Measurements from ENCODE around the gene RCVRN.

Gene RCVRN

GRCh38 chr17:9872852-9873251, 32.2 kb downstream of the RCVRN start:
- no peak for ATAC-seq (ENCODE audit: low read depth)
- Mint-ChIP-seq H3K9me3 (no peaks in the 10 kb centered on the region), H3K4me3 (no peak overlapping the region), H3K36me3 (no peaks in the 10 kb centered on the region), H3K27me3 (peaks cover 4% of the 10 kb centered on the region), H3K27ac (no peak overlapping the region), H3K4me1 (no peaks in the 10 kb centered on the region)
- no peak for DNase-seq (ENCODE audit: low spot score in 2 of 2)

GRCh38 chr17:9868552-9868951, 36.5 kb downstream of the RCVRN start:
- no peak for ATAC-seq (ENCODE audit: low read depth)
- Mint-ChIP-seq H3K4me1 (no peaks in the 10 kb centered on the region), H3K9me3 (peaks cover 6% of the 10 kb centered on the region), H3K27me3 (peaks cover 5% of the 10 kb centered on the region), H3K27ac (no peak overlapping the region), H3K4me3 (no peak overlapping the region), H3K36me3 (no peaks in the 10 kb centered on the region)
- DNase-seq (ENCODE audit: low spot score in 2 of 2), result no peak

GRCh38 chr17:9865586-9865985, 39.5 kb downstream of the RCVRN start:
- Mint-ChIP-seq H3K9me3 (peaks cover 13% of the 10 kb centered on the region), H3K4me1 (no peaks in the 10 kb centered on the region), H3K27ac (no peak overlapping the region), H3K27me3 (peaks cover 5% of the 10 kb centered on the region), H3K36me3 (no peaks in the 10 kb centered on the region), H3K4me3 (no peak overlapping the region)
- ATAC-seq (ENCODE audit: low read depth) (no peak), DNase-seq (ENCODE audit: low spot score in 2 of 2) (no peak)

GRCh38 chr17:9862949-9863348, 42.1 kb downstream of the RCVRN start:
- no peak for ATAC-seq (ENCODE audit: low read depth)
- peaks cover 15% of the 10 kb centered on the region for H3K9me3 Mint-ChIP-seq
- H3K4me3 Mint-ChIP-seq, result no peak overlapping the region
- no peak for DNase-seq (ENCODE audit: low spot score in 2 of 2)
- no peaks in the 10 kb centered on the region for H3K4me1 Mint-ChIP-seq
- peaks cover 3% of the 10 kb centered on the region for H3K27me3 Mint-ChIP-seq
- H3K36me3 Mint-ChIP-seq, result no peaks in the 10 kb centered on the region
- H3K27ac Mint-ChIP-seq, result no peak overlapping the region

GRCh38 chr17:9862220-9862619, 42.9 kb downstream of the RCVRN start:
- Mint-ChIP-seq H3K27me3 (peaks cover 3% of the 10 kb centered on the region), H3K4me3 (no peak overlapping the region), H3K4me1 (no peaks in the 10 kb centered on the region), H3K9me3 (peaks cover 15% of the 10 kb centered on the region), H3K36me3 (no peaks in the 10 kb centered on the region), H3K27ac (no peak overlapping the region)
- ATAC-seq (ENCODE audit: low read depth), result no peak
- no peak for DNase-seq (ENCODE audit: low spot score in 2 of 2)

- Mint-ChIP-seq H3K4me1 (no peaks in the 10 kb centered on the region), H3K27me3 (peaks cover 3% of the 10 kb centered on the region), H3K36me3 (no peaks in the 10 kb centered on the region), H3K4me3 (no peak overlapping the region), H3K27ac (no peak overlapping the region), H3K9me3 (peaks cover 15% of the 10 kb centered on the region)
- DNase-seq (ENCODE audit: low spot score in 2 of 2) (no peak), ATAC-seq (ENCODE audit: low read depth) (no peak)
Observed at GRCh38 chr17:9860851-9861250, 44.2 kb downstream of the RCVRN start.

GRCh38 chr17:9859781-9860180, 45.3 kb downstream of the RCVRN start:
- H3K27ac Mint-ChIP-seq, result no peak overlapping the region
- DNase-seq (ENCODE audit: low spot score in 2 of 2) (no peak), ATAC-seq (ENCODE audit: low read depth) (no peak)
- H3K4me1 Mint-ChIP-seq, result no peaks in the 10 kb centered on the region
- H3K9me3 Mint-ChIP-seq, result peaks cover 11% of the 10 kb centered on the region
- no peak overlapping the region for H3K4me3 Mint-ChIP-seq
- no peaks in the 10 kb centered on the region for H3K27me3 Mint-ChIP-seq
- H3K36me3 Mint-ChIP-seq, result no peaks in the 10 kb centered on the region

- DNase-seq (ENCODE audit: low spot score in 2 of 2), result no peak
- H3K27ac Mint-ChIP-seq, result no peak overlapping the region
- no peaks in the 10 kb centered on the region for H3K36me3 Mint-ChIP-seq
- H3K4me1 Mint-ChIP-seq, result no peaks in the 10 kb centered on the region
- no peaks in the 10 kb centered on the region for H3K27me3 Mint-ChIP-seq
- no peak for ATAC-seq (ENCODE audit: low read depth)
- H3K9me3 Mint-ChIP-seq, result peaks cover 7% of the 10 kb centered on the region
- no peak overlapping the region for H3K4me3 Mint-ChIP-seq
Observed at GRCh38 chr17:9855036-9855435, 50.0 kb downstream of the RCVRN start.

- H3K36me3 Mint-ChIP-seq, result no peaks in the 10 kb centered on the region
- no peak overlapping the region for H3K27ac Mint-ChIP-seq
- H3K27me3 Mint-ChIP-seq, result no peaks in the 10 kb centered on the region
- H3K9me3 Mint-ChIP-seq, result peaks cover 7% of the 10 kb centered on the region
- DNase-seq (ENCODE audit: low spot score in 2 of 2) (no peak), ATAC-seq (ENCODE audit: low read depth) (no peak)
- no peak overlapping the region for H3K4me3 Mint-ChIP-seq
- H3K4me1 Mint-ChIP-seq, result no peaks in the 10 kb centered on the region
Observed at GRCh38 chr17:9854255-9854654, 50.8 kb downstream of the RCVRN start.

GRCh38 chr17:9850151-9850550, 54.9 kb downstream of the RCVRN start:
- Mint-ChIP-seq H3K36me3 (no peaks in the 10 kb centered on the region), H3K4me3 (no peak overlapping the region), H3K9me3 (peaks cover 6% of the 10 kb centered on the region), H3K27ac (no peak overlapping the region), H3K4me1 (no peaks in the 10 kb centered on the region), H3K27me3 (no peaks in the 10 kb centered on the region)
- no peak for ATAC-seq (ENCODE audit: low read depth)
- no peak for DNase-seq (ENCODE audit: low spot score in 2 of 2)
